LNCAP (cell line): ENCODE results near the gene S100A13.

ENCODE experiments used
- CTCF ChIP-seq: fragments of 450-650 bp; IDR thresholded peaks from 2 replicates; pipeline ENCODE4 v1.5.1; 2017; ENCODE audit warnings: mild to moderate bottlenecking

Gene S100A13

DNA sequence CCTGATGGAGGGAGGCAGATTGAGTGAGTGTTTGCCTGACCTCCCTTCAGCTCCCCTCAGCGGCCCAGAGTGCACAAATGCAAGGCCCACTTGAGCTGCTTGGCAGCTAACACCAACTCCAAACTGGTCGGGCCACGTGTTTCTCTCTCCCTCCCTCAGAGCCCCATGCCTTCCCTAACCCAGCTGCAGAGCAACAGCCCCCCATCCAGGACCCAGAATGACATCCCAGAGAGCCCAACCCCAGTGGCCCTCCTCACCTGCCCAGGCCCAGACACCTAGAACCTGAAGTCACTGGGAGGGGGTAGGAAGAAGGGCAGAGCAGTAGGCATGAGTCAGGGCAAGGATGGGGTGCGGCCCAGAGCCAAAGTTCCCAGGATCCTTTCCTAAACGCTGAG is 10.4 kb downstream of the S100A13 start:
- no peak for TF ChIP-seq CTCF

DNA sequence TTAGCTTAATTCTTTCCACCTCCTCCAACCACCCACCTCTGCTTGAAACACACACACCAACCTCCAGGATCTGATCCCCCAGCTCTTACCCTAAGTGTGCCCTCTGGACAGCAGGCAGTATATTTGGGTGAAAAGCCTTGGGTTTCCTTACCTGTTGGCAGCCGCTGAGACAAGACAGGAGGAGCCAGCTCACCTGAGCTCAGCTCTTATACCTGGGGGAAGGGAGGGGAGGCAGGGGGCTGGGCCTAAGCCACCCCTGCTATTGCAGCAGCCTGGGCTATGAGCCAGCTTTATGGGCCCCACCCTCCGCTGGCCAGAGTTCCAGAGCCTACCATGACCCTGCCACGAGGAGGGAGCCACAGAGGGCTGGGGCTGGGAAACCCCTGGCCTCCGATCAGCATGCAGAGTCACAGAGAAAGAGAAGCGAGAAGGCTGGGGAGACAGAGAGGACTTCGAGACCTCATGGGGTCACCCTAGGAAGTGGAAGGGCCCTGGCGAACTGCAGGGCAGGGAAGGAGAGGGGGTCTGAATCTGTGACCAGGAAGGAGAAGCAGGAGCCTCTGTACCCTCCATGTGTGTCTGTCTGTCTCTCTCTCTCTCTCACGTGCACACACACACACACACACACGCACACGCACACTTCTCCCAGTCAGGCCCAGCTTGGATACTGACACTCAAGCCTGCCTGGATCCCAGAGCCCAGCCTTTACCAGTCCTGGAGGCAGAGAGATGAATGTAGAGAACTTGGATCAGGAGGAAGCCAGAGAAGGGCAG is 11.0 kb downstream of the S100A13 start, which contains the start of gene S100A14:
Gene S100A14, minus strand, starts transcription at position 182 of the 773 bp plus-strand sequence. CDS start 467 bp downstream, outside the sequence.
- TF ChIP-seq CTCF = no peak

DNA sequence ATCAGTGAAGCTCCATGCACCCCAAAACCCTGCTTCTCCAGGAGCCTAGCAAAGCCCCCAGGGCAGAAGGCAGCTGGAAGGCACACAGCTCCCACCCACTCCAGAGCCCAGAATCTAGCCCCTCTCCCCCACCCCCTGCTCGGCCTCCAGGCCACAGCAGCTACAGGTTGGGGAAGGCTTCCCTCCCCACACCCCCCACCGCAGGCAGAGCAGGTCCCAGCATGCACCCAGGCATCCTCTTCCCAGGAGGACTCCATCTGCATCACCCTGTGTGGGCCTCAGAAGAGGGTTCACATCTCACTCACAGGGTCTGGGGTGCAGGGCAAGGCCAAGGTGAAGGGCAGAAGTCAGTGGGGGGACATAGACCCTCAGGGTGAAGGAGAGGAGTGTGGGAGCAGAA is 11.9 kb downstream of the S100A13 start:
- TF ChIP-seq CTCF = no peak

GRCh38 chr1:153614906-153615305 is 12.4 kb downstream of the S100A13 start:
- TF ChIP-seq CTCF = no peak

GRCh38 chr1:153614189-153614900 is 13.0 kb downstream of the S100A13 start:
- no peak for TF ChIP-seq CTCF

GRCh38 chr1:153613406-153613805 is 13.9 kb downstream of the S100A13 start:
- TF ChIP-seq CTCF = no peak

DNA sequence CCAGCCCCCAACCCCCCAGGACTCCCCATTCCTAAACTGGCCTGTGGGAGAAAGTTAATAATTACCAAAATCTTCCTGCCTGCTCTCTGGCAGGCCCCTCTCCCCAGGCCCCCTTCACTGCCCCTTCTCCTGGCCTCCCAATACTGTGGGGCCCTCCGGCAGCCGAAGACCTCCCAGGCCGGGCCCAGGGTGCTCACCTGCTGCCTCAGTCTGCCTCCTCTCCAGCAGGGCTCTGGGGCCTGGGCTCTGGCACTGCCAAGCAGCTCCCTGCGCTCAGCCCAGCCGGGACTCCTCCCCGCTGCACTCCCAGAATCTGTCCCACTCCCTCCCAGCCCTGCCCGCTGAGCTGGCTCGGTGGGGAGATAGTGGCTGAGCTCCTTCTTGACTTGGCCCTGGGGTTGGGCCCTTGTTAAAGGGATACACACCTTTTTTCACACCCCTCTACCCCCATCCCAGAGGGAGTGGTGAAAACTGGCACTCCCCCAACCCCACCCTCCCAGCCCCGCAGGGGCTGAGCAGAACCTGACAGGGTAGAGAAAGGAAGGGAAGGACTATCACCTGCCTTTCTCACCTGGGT is 14.5 kb downstream of the S100A13 start, which contains the start of gene S100A16:
Gene S100A16, minus strand, starts transcription at position 383 of the 577 bp plus-strand sequence. CDS start 4,986 bp downstream, outside the sequence.
- no peak for TF ChIP-seq CTCF
